Measurements from ENCODE around the gene CUTA. TPM values are rescaled to one million over a fixed set of nuclear protein-coding genes. Genes with fewer than 3 reads are reported as not detected.

The CUTA gene
- total and polyA plus RNA-seq, 8 donors: 12.8 to 233 (median 133) TPM

DNA sequence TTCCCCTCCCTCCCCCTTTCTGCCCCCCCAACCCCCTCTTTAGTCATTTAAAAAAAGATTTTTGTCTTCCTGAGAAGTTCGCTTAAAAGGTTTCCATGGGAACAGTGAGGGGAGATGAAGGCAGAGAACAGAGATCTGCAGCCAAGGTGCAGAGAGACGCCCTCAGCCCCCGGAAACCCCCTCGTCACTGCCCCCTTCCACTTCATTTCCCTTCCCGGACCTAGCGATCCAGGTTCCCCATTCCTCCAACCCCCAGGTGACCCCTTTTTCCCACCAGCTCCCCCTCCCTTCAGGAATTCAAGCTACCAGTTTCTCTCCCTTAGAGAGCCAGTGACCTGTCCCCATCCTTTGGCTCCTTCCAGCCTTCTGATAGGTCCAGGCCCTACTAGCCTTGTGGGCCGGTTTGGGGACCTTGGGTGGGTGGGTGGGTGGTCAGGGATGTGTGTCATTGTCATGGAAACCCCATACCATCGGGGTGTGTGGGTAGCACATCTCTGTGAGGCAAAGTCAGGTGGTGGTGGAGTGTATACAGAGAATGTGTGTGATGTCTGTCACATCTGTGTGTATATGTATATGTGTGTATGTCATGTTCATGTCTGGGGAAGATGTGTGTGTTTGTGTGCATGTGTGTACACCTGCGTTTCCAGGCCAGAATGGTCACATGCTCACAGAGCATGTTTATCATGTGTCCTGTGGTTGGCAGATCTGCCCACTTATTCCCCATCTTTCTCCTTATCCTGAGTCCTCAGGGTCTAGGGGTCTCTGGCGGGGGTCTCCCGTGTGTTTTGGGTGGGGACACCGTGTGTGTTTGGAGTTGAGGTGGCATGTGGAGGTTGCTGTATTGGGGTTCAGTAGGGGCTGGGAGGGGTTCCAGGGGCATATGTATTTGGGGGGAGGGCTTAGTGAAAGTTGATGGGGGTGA, 8.9 kb upstream of the CUTA start:
- intact Hi-C loops (cut with DNase I; ENCODE audit: low total_unique reads): no loop called here
- Histone ChIP-seq H3K4me3 (peak overlapping the region; percentile 56 to 63 (median 60)), H3K27ac (peak overlapping the region; percentile 70 to 95 (median 93))

DNA sequence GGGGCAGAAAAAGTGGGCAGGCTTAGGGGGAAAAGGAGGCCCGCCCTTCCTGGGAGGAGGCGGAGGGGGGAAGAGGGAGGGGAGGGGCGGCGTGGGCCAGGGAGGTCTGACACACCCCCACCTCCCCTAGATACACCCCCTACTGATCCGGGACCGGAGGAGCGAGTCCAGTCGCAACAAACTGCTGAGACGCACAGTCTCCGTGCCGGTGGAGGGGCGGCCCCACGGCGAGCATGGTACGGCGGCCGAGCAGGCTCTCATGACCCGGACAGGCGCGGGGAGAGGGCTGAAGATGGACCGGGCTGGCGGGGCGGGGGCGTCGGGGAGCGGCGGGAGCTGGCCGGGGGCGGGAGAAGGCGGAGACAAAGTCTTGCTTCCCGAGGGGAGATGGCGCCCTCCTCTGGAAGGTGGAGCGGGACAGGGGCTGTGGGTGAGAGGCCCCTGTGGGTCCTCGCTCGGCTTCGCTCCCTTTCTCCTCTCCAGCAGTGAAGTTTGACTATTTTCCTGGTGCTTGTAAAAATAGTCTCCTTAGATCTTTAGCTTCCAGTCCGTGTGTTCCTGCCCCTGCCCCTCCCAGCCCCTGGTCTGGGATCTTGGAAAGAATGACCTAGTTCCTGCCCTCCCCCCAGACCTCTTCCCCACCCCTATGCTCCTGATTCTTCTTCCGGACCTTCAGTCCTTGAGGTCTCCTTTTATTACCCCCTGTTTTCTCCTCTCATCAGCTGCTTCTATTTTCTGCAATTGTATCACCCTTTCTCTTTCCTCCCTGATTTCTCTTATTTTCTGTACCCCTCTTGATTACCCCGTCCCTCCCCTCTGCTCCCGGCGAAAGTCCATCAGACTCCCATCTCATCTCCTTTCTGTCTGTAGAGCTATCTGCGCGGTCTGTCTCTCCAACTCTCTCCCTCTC, 8.0 kb upstream of the CUTA start:
- WGBS, 5 donors: 1 to 2% (median 1%) methylated on average over 36 to 43 of the region's 43 CpGs
- Histone ChIP-seq H3K4me1 (peaks cover 29 to 64% (median 53%) of the 10 kb centered on the region in 4 donors), H3K9me3 (no peaks in the 10 kb centered on the region), H3K36me3 (no peaks in the 10 kb centered on the region), H3K27ac (peak overlapping the region; percentile 89 to 95 (median 93)), H3K27me3 (no peaks in the 10 kb centered on the region), H3K4me3 (peak overlapping the region; percentile 56 to 63 (median 60))
- DNase-seq: peak; percentile 81 to 95
- no peak for TF ChIP-seq POLR2A (IDR thresholded peaks at IDR 0.05)
- peak; percentile 65 to 86 (median 81) for TF ChIP-seq POLR2AphosphoS5 (IDR thresholded peaks at IDR 0.05)
- TF ChIP-seq EP300 (IDR thresholded peaks at IDR 0.05): no peak
- TF ChIP-seq, protein P1, sequence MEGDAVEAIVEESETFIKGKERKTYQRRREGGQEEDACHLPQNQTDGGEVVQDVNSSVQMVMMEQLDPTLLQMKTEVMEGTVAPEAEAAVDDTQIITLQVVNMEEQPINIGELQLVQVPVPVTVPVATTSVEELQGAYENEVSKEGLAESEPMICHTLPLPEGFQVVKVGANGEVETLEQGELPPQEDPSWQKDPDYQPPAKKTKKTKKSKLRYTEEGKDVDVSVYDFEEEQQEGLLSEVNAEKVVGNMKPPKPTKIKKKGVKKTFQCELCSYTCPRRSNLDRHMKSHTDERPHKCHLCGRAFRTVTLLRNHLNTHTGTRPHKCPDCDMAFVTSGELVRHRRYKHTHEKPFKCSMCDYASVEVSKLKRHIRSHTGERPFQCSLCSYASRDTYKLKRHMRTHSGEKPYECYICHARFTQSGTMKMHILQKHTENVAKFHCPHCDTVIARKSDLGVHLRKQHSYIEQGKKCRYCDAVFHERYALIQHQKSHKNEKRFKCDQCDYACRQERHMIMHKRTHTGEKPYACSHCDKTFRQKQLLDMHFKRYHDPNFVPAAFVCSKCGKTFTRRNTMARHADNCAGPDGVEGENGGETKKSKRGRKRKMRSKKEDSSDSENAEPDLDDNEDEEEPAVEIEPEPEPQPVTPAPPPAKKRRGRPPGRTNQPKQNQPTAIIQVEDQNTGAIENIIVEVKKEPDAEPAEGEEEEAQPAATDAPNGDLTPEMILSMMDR (IDR thresholded peaks at IDR 0.05): peak in 5 of 7 experiments; percentile 33 to 65 (median 43)
- intact Hi-C loops (cut with DNase I; ENCODE audit: low total_unique reads): no loop called here

More for the DNA sequence above, 8.9 kb upstream of the CUTA start:
- Histone ChIP-seq H3K9me3 (no peaks in the 10 kb centered on the region), H3K4me1 (peaks cover 38 to 73% (median 62%) of the 10 kb centered on the region in 4 donors), H3K36me3 (no peaks in the 10 kb centered on the region), H3K27me3 (no peaks in the 10 kb centered on the region)
- TF ChIP-seq EP300 (IDR thresholded peaks at IDR 0.05) (no peak), POLR2AphosphoS5 (IDR thresholded peaks at IDR 0.05) (no peak), POLR2A (IDR thresholded peaks at IDR 0.05) (no peak)
- TF ChIP-seq, protein P1 (IDR thresholded peaks at IDR 0.05): no peak
- WGBS, 5 donors: 4 to 8% (median 6%) methylated on average over 12 of the region's 12 CpGs
- DNase-seq: peak in 1 of 2 donors; percentile 55

DNA sequence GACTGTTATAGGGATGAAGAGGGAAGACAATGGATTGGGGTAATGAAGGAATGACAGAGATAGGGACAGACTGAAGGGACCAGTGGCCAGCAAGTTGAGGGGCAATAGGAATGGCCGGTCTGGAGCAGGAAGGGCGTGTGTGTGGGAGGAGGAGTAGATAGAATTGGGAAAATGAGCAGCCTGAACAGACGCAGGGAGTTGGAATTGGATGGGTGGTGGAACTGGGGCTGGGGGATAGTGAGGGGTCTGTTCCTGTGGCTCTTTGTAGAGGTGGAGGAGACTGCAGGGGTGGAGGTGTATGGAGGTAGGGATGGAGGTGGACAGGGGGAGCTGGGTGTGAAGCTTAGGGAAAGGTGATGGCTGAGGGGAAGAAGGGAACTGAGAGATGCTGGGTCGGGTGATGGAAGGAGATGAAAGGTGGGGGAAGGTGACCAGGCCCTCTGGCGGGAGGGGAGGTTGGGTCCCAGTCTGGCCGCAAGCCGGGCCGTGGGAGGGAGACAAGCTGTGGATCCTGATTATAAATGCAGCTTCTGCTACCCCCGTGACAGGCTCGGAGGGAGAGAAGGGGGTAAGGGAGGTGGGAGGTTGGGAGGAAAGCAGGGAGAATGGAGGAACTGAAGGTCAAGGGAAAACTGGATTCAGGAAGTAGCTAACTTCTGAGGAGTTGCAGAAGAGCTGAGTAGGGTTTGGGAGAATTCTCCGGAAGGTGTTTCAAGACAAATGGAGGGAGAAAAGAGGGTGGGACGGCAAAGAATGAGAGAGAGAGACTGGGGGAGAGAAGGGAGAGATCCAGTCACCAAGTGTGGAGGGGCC, 7.2 kb upstream of the CUTA start:
- Histone ChIP-seq H3K9me3 (no peaks in the 10 kb centered on the region), H3K27ac (peak overlapping the region; percentile 89 to 95 (median 93)), H3K36me3 (no peaks in the 10 kb centered on the region), H3K27me3 (no peaks in the 10 kb centered on the region), H3K4me3 (peak overlapping the region; percentile 56 to 63 (median 60)), H3K4me1 (peaks cover 26 to 64% (median 49%) of the 10 kb centered on the region in 4 donors)
- TF ChIP-seq, protein P1 (IDR thresholded peaks at IDR 0.05): no peak
- TF ChIP-seq POLR2AphosphoS5 (IDR thresholded peaks at IDR 0.05) (no peak), POLR2A (IDR thresholded peaks at IDR 0.05) (no peak), EP300 (IDR thresholded peaks at IDR 0.05) (no peak)
- intact Hi-C loops (cut with DNase I; ENCODE audit: low total_unique reads): no loop called here
- no peak for DNase-seq
- WGBS, 5 donors: 12 to 15% (median 14%) methylated on average over 12 of the region's 12 CpGs
